Endodermal cell (in vitro differentiated cells): ENCODE results near the gene IGFBP5. TPM values are rescaled to one million over a fixed set of nuclear protein-coding genes. Genes with fewer than 3 reads are reported as not detected.

Experiments
- DNase-seq: peaks from one replicate; pipeline ENCODE4 v3.0.0-alpha.2; 2017
- H3K27ac ChIP-seq: 2 replicates; pipeline ENCODE4 v1.5.1; 2013; ENCODE audit warnings: mild to moderate bottlenecking, low read depth, low read length, moderate library complexity
- H3K27me3 ChIP-seq: 2 replicates; pipeline ENCODE4 v1.6.1; 2013; ENCODE audit warnings: mild to moderate bottlenecking, low read length, moderate library complexity; ENCODE audit not compliant: insufficient read depth, control insufficient read depth, poor library complexity, severe bottlenecking
- H3K36me3 ChIP-seq: 2 replicates; pipeline ENCODE4 v1.7.0; 2013; ENCODE audit warnings: mild to moderate bottlenecking, low read length, moderate library complexity; ENCODE audit not compliant: control insufficient read depth, insufficient read depth
- H3K4me1 ChIP-seq: one replicate; pipeline ENCODE4 v1.7.0; 2013; ENCODE audit warnings: low read length; ENCODE audit not compliant: control insufficient read depth, insufficient read depth
- H3K4me3 ChIP-seq: 2 replicates; pipeline ENCODE4 v1.5.1; 2013; ENCODE audit warnings: mild to moderate bottlenecking, low read length, moderate library complexity
- H3K9ac ChIP-seq: 2 replicates; pipeline ENCODE4 v1.6.1; 2013; ENCODE audit warnings: mild to moderate bottlenecking, low read length, moderate library complexity; ENCODE audit not compliant: poor library complexity, severe bottlenecking; ENCODE audit errors: extremely low read depth
- H3K9me3 ChIP-seq: 2 replicates; pipeline ENCODE4 v1.6.1; 2013; ENCODE audit warnings: mild to moderate bottlenecking, low read length, moderate library complexity; ENCODE audit not compliant: control insufficient read depth
- H3K27ac Mint-ChIP-seq: 2 replicates; pipeline ENCODE4 v1.8.0; 2020; ENCODE audit warnings: mixed read lengths
- H3K27me3 Mint-ChIP-seq: 2 replicates; pipeline ENCODE4 v1.8.0; 2021; ENCODE audit warnings: mild to moderate bottlenecking, mixed read lengths; ENCODE audit not compliant: insufficient read depth
- H3K36me3 Mint-ChIP-seq: 2 replicates; pipeline ENCODE4 v1.8.0; 2020; ENCODE audit warnings: low read depth, mixed read lengths
- H3K4me1 Mint-ChIP-seq: 2 replicates; pipeline ENCODE4 v1.8.0; 2020; ENCODE audit warnings: mixed read lengths
- H3K4me3 Mint-ChIP-seq: 2 replicates; pipeline ENCODE4 v1.8.0; 2020; ENCODE audit warnings: mild to moderate bottlenecking, moderate library complexity, mixed read lengths
- H3K9me3 Mint-ChIP-seq: 2 replicates; pipeline ENCODE4 v1.8.0; 2020; ENCODE audit warnings: mild to moderate bottlenecking, mixed read lengths
- CTCF ChIP-seq: fragments of 200-600 bp; sonication (generic); conservative IDR thresholded peaks from 2 replicates; pipeline ENCODE4 v1.5.0; 2021; ENCODE audit warnings: antibody characterized with exemption, mild to moderate bottlenecking
- WGBS, 2 experiments: methylation state at CpG; one replicate each; pipeline versions ENCODE4 v1.1.5 to v1.1.7; 2013; ENCODE audit warnings: missing lambda C conversion rate in 2 of 2, mixed read lengths in 1 of 2; ENCODE audit not compliant: insufficient coverage in 1 of 2, insufficient read length in 1 of 2; 5-methylcytosine and 5-hydroxymethylcytosine counted together
- total RNA-seq, 2 donors: library from RNA; stranded (reverse); fragmentation: NEBNext Ultra II Directional in 1 of 2; extraction: Animal tissue kit (Norgen Biotek cat#: 25700) in 1 of 2; gene quantifications; 2 replicates in 1 of 2; 3 replicates in 1 of 2; pipeline ENCODE4 v1.2.1, GENCODE V29; 2021

The IGFBP5 gene
- total RNA-seq, 2 donors from 2014 or later, result 3.6 to 8.9 TPM

GRCh38 chr2:216741223-216741593 lies 45.9 kb upstream of the IGFBP5 start:
- WGBS, 2 experiments, result 88 to 100% methylated on average over 1 to 2 of the region's 2 CpGs
- Histone ChIP-seq H3K27ac (no peak overlapping the region), H3K36me3 (no peaks in the 10 kb centered on the region), H3K9ac (no peak overlapping the region), H3K27me3 (no peaks in the 10 kb centered on the region), H3K4me1 (peaks cover 14% of the 10 kb centered on the region), H3K9me3 (no peaks in the 10 kb centered on the region), H3K4me3 (no peak overlapping the region)
- no peaks in the 10 kb centered on the region for H3K36me3 Mint-ChIP-seq
- peaks cover 18% of the 10 kb centered on the region for H3K4me1 Mint-ChIP-seq
- DNase-seq, result no peak
- no peak overlapping the region for H3K27ac Mint-ChIP-seq
- no peak overlapping the region for H3K4me3 Mint-ChIP-seq
- H3K9me3 Mint-ChIP-seq, result peaks cover 3% of the 10 kb centered on the region
- no peak for TF ChIP-seq CTCF
- H3K27me3 Mint-ChIP-seq, result peaks cover 14% of the 10 kb centered on the region

DNA sequence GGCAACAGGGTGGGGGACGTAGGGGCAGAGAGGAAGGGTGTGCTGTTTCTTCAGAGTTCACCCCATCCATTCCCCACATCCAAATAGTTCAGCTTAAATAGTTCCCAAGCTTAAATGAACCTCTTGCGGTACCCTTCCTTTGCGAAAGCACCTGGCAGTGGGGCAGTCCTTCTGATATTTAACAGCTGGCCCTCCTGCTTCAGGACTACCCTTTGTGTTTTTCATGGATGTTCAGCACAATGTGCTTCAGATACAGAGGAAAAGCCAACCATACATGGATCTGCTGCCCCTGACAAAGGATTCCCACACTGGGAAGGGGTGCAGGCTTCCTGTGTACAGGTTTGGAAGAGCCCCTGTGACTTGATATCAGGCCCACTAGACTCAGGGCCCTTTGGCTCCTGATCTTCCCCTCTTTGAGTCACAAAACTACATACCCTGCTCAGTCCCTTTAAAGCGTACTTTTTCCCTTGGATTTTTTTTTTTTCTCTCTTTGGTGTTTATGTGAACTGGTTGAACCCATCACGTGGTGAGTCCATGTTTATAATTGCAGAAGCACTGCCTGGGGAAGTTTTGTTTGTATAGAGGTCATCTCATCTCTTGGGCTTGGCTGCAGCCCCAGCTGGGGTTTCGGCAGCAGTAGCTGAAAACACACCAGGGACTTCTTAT lies 45.3 kb upstream of the IGFBP5 start:
- Mint-ChIP-seq H3K27me3 (peaks cover 14% of the 10 kb centered on the region), H3K36me3 (no peaks in the 10 kb centered on the region), H3K4me3 (no peak overlapping the region), H3K9me3 (peaks cover 1% of the 10 kb centered on the region), H3K27ac (no peak overlapping the region), H3K4me1 (peaks cover 18% of the 10 kb centered on the region)
- peaks cover 14% of the 10 kb centered on the region for H3K4me1 ChIP-seq
- WGBS, 2 experiments, result 87 to 88% methylated on average over 3 to 6 of the region's 6 CpGs
- DNase-seq, result no peak
- H3K36me3 ChIP-seq, result no peaks in the 10 kb centered on the region
- no peak for TF ChIP-seq CTCF
- no peak overlapping the region for H3K27ac ChIP-seq
- no peaks in the 10 kb centered on the region for H3K9me3 ChIP-seq
- no peaks in the 10 kb centered on the region for H3K27me3 ChIP-seq
- H3K4me3 ChIP-seq, result no peak overlapping the region
- no peak overlapping the region for H3K9ac ChIP-seq

GRCh38 chr2:216739035-216739434 lies 43.7 kb upstream of the IGFBP5 start:
- no peak overlapping the region for H3K27ac Mint-ChIP-seq
- Histone ChIP-seq H3K4me1 (peaks cover 14% of the 10 kb centered on the region), H3K4me3 (peak overlapping the region; percentile 48), H3K27ac (no peak overlapping the region), H3K9me3 (no peaks in the 10 kb centered on the region), H3K36me3 (no peaks in the 10 kb centered on the region), H3K9ac (no peak overlapping the region), H3K27me3 (no peaks in the 10 kb centered on the region)
- DNase-seq, result no peak
- H3K4me3 Mint-ChIP-seq, result no peak overlapping the region
- 93 to 94% methylated on average over 3 of the region's 3 CpGs for WGBS, 2 experiments
- no peak for TF ChIP-seq CTCF
- no peaks in the 10 kb centered on the region for H3K36me3 Mint-ChIP-seq
- H3K9me3 Mint-ChIP-seq, result no peaks in the 10 kb centered on the region
- H3K27me3 Mint-ChIP-seq, result peaks cover 3% of the 10 kb centered on the region
- H3K4me1 Mint-ChIP-seq, result peaks cover 18% of the 10 kb centered on the region
